Type B pancreatic cell (in vitro differentiated cells): ENCODE results near the gene MBD3. TPM values are rescaled to one million over a fixed set of nuclear protein-coding genes. Genes with fewer than 3 reads are reported as not detected.

Experiments used
- DNase-seq: peaks from one replicate; pipeline ENCODE4 v3.0.0; 2021; ENCODE audit warnings: mixed read lengths; ENCODE audit not compliant: unreplicated experiment; ENCODE audit errors: extremely low spot score
- H3K27ac Mint-ChIP-seq: 2 replicates; pipeline ENCODE4 v1.8.0; 2021; ENCODE audit warnings: mild to moderate bottlenecking, mixed read lengths
- H3K27me3 Mint-ChIP-seq: 2 replicates; pipeline ENCODE4 v1.8.0; 2021; ENCODE audit warnings: mixed read lengths
- H3K36me3 Mint-ChIP-seq: 2 replicates; pipeline ENCODE4 v1.8.0; 2021; ENCODE audit warnings: mixed read lengths
- H3K4me1 Mint-ChIP-seq: one replicate; pipeline ENCODE4 v1.8.0; 2021; ENCODE audit warnings: mixed read lengths; ENCODE audit not compliant: unreplicated experiment
- H3K4me3 Mint-ChIP-seq: 2 replicates; pipeline ENCODE4 v1.8.0; 2021; ENCODE audit warnings: mild to moderate bottlenecking, mixed read lengths
- H3K9me3 Mint-ChIP-seq: 2 replicates; pipeline ENCODE4 v1.8.0; 2021; ENCODE audit warnings: mixed read lengths
- total RNA-seq: library from RNA; stranded (reverse); gene quantifications from 2 replicates; pipeline ENCODE4 v1.2.1, GENCODE V29; 2021; ENCODE audit warnings: low replicate concordance
- TF ChIP-seq, protein P1 (sequence below): fragments of 200-600 bp; sonication (generic); conservative IDR thresholded peaks from 2 replicates; pipeline ENCODE4 v1.5.0; 2021; ENCODE audit warnings: antibody characterized with exemption, mild to moderate bottlenecking

Gene MBD3
- total RNA-seq, 1 donor from 2014 or later, result 110 TPM

DNA sequence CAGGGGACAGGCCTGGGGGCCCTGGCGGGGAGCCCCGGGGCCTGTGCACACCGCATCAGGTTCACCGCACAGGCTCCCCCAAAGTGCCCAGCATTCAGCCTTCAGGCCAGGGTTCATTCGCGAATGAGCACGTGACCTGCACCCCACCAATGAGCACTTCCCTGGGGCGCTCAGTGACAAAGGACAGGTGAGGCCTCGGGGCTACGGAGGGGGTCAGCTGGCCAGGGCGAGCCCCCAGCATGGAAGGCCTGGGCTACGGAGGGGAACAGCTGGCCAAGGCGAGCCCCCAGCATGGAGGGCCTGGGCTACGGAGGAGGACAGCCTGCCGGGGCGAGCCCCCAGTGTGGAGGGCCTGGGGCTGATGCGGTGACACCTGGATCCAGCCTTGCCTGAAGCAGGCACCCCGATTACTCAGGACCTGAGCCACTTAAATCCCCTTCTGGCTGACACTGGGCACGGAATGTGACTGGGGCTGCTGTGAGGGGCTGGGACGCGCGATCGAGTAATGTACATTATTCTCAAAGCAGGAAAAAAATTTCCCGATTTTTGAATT, 36.7 kb upstream of the MBD3 start:
- Mint-ChIP-seq H3K4me1 (no peaks in the 10 kb centered on the region), H3K36me3 (peaks cover 4% of the 10 kb centered on the region), H3K27ac (no peak overlapping the region), H3K9me3 (no peaks in the 10 kb centered on the region), H3K27me3 (no peaks in the 10 kb centered on the region), H3K4me3 (no peak overlapping the region)
- TF ChIP-seq, protein P1, sequence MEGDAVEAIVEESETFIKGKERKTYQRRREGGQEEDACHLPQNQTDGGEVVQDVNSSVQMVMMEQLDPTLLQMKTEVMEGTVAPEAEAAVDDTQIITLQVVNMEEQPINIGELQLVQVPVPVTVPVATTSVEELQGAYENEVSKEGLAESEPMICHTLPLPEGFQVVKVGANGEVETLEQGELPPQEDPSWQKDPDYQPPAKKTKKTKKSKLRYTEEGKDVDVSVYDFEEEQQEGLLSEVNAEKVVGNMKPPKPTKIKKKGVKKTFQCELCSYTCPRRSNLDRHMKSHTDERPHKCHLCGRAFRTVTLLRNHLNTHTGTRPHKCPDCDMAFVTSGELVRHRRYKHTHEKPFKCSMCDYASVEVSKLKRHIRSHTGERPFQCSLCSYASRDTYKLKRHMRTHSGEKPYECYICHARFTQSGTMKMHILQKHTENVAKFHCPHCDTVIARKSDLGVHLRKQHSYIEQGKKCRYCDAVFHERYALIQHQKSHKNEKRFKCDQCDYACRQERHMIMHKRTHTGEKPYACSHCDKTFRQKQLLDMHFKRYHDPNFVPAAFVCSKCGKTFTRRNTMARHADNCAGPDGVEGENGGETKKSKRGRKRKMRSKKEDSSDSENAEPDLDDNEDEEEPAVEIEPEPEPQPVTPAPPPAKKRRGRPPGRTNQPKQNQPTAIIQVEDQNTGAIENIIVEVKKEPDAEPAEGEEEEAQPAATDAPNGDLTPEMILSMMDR, result no peak
- no peak for DNase-seq

DNA sequence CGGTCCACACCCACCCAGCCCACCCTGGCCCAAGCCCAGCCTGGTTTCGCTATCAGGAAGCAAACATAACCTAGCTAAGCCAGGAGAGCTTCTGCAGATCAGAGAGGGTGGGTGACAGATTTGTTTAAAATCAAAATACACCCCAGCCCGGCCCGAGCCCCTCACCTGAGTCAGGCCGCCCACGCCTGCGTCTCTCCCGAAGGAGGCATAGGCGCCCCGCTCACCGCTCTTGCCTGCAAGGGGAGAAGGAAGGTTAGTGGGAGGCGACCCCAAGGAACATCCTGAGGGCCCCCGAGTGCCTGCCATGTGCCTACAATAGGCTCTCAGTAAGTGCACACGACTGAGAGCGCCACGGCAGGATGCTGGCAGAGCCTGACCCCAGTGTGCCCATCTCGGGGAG, 34.5 kb upstream of the MBD3 start:
- Mint-ChIP-seq H3K9me3 (no peaks in the 10 kb centered on the region), H3K27ac (no peak overlapping the region), H3K4me3 (no peak overlapping the region), H3K27me3 (no peaks in the 10 kb centered on the region), H3K4me1 (peaks cover 5% of the 10 kb centered on the region), H3K36me3 (peaks cover 11% of the 10 kb centered on the region)
- TF ChIP-seq, protein P1, result no peak
- DNase-seq, result no peak

DNA sequence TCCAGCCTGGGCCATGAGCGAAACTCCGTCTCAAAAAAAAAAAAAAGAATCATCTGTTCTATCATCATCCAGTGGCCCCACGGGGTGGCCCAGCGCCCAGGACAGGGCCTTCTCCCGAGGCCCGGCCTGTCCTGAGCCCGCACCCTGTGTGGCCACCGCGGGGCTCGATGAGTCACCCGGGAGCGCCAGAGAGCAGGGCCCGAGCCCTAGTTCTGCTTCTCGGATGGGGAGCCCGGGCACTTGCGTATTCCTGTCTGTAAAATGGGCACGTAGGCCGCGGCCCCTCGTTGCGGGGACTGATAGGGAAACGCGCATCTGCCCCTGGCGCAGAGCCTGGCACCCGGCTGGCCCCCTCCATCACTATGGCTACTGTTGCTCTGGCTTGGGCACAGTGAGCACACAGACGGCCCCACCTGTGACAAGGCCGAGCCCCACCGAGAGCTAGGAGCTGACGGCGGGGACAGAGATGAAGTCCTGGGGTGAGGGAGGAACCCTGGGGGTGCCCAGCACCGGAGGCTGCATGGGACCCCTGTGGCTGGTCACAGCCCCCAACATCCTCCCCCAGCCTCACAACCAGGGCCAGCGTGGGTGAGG, 33.8 kb upstream of the MBD3 start:
- Mint-ChIP-seq H3K27me3 (no peaks in the 10 kb centered on the region), H3K27ac (no peak overlapping the region), H3K36me3 (peaks cover 11% of the 10 kb centered on the region), H3K4me1 (peaks cover 5% of the 10 kb centered on the region), H3K4me3 (no peak overlapping the region), H3K9me3 (no peaks in the 10 kb centered on the region)
- DNase-seq, result no peak
- TF ChIP-seq, protein P1, result no peak

DNA sequence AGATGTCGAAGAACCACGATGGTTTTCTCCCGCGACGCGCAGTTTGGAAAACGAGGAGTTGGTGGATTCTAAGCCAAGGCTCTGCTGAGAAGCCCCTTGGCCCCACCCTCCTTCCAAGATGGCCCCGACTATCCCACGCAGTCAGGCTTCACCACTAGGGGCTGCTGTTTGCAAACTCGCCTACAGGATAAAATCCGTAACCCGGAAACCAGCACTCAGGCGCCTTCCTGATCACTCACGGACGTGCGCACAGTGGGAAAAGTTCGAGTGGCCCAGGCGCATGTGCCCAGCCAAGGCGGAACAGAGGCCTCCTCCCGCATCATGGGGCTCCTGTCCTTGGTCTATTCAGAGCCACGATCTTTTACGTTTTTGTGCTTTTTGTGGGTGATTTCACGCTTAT, 31.8 kb upstream of the MBD3 start:
- H3K36me3 Mint-ChIP-seq, result peaks cover 11% of the 10 kb centered on the region
- H3K27ac Mint-ChIP-seq, result peak overlapping the region; percentile 31
- TF ChIP-seq, protein P1, result peak; percentile 79
- peaks cover 5% of the 10 kb centered on the region for H3K4me1 Mint-ChIP-seq
- H3K4me3 Mint-ChIP-seq, result no peak overlapping the region
- H3K9me3 Mint-ChIP-seq, result no peaks in the 10 kb centered on the region
- no peak for DNase-seq
- H3K27me3 Mint-ChIP-seq, result no peaks in the 10 kb centered on the region

DNA sequence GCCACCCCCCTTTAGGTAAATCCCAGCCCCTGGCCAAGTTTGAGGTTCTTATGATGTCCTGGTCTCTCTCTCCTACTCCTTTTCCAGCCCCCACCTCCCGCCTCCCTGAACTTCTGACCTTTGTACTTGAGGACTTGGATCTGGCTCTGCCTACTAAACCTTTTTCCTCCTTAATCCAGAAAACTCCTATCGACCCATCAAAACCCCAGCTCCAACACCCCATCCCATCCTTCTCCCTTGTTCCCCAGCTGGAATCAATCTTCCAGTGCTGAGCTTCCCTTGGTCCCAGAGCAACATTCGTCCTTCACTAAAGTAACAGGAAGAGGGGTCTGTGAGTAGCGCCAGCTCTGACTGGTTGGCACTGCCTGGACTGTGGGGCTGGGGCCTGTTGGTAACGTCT, 29.9 kb upstream of the MBD3 start:
- H3K27me3 Mint-ChIP-seq, result no peaks in the 10 kb centered on the region
- peaks cover 5% of the 10 kb centered on the region for H3K4me1 Mint-ChIP-seq
- H3K36me3 Mint-ChIP-seq, result peaks cover 11% of the 10 kb centered on the region
- peak overlapping the region; percentile 66 for H3K27ac Mint-ChIP-seq
- TF ChIP-seq, protein P1, result no peak
- H3K4me3 Mint-ChIP-seq, result no peak overlapping the region
- no peaks in the 10 kb centered on the region for H3K9me3 Mint-ChIP-seq
- DNase-seq, result no peak
